DOHH2 (cell line): ENCODE measurements around the gene CWC27.

Source experiments
- CTCF ChIP-seq: fragments of 200-600 bp; sonication (generic); IDR thresholded peaks from one replicate; pipeline ENCODE4 v1.5.1; 2014; ENCODE audit warnings: antibody characterized with exemption, mild to moderate bottlenecking, low read depth, low read length; ENCODE audit not compliant: poor library complexity, severe bottlenecking
- EZH2phosphoT487 ChIP-seq: fragments of 200-600 bp; sonication (generic); IDR thresholded peaks from 2 replicates; pipeline ENCODE4 v1.6.1; 2017; ENCODE audit warnings: borderline replicate concordance, mild to moderate bottlenecking, antibody characterized with exemption, low read length, moderate library complexity, mixed read lengths

- TF ChIP-seq CTCF = no peak
- TF ChIP-seq EZH2phosphoT487 = no peak
Observed at GRCh38 chr5:64806537-64806936, 37.8 kb downstream of the CWC27 start.
